Endothelial cell of umbilical vein (primary cell): Measurements from ENCODE around the gene STMP1. TPM values are rescaled to one million over a fixed set of nuclear protein-coding genes. Genes with fewer than 3 reads are reported as not detected.
A peak's percentile ranks its signal among the peaks of the same experiment; 100 is the strongest.

Experiments
- BruUV-seq: library from RNA; stranded (reverse); fragments of 400-500 nt; replicated peaks from 2 replicates; lab custom pipeline; 2021; lab: Mats Ljungman, UMichigan
- CTCF ChIA-PET: fragments of 300-600, 350-600 bp; sonication (Branson Sonifier 250); formaldehyde crosslinking; loops from one replicate; lab custom pipeline; 2021; ENCODE audit warnings: antibody characterized with exemption, inconsistent platforms; lab: Charles Lee
- POLR2A ChIA-PET: fragments of 300-600, 350-600 bp; sonication (Branson Sonifier 250); formaldehyde crosslinking; loops from one replicate; lab custom pipeline; 2021; ENCODE audit warnings: antibody characterized with exemption, inconsistent platforms; lab: Charles Lee
- DNase-seq: peaks from one replicate; pipeline ENCODE4 v3.0.0-alpha.2; 2011; ENCODE audit warnings: low read depth, low spot score
- FAIRE-seq: peaks from 2 replicates; lab custom pipeline; 2011; peaks lifted over from hg19 to GRCh38; lab: Jason Lieb, UNC
- H2AFZ ChIP-seq: 2 replicates; pipeline ENCODE4 v1.6.0; 2012; ENCODE audit warnings: low read depth, low read length, control low read depth, inconsistent platforms
- H3K27ac ChIP-seq: 2 replicates; pipeline ENCODE4 v1.5.1; 2011; ENCODE audit warnings: low read depth, mild to moderate bottlenecking, control low read depth, low read length, moderate library complexity; ENCODE audit not compliant: insufficient read depth
- H3K27me3 ChIP-seq, 2 experiments: 2 replicates each; pipeline versions ENCODE4 v1.6.0 to v1.6.1; 2011; ENCODE audit warnings: low read length in 2 of 2, mixed read lengths in 1 of 2; ENCODE audit not compliant: control insufficient read depth in 2 of 2, insufficient read depth in 2 of 2
- H3K36me3 ChIP-seq, 2 experiments: 2 replicates in 1 of 2; 3 replicates in 1 of 2; pipeline ENCODE4 v1.5.1; 2011; ENCODE audit warnings: low read length in 2 of 2, mild to moderate bottlenecking in 1 of 2, moderate library complexity in 1 of 2; ENCODE audit not compliant: control insufficient read depth in 2 of 2, insufficient read depth in 2 of 2; ENCODE audit errors: extremely low read depth in 1 of 2
- H3K4me1 ChIP-seq: 3 replicates; pipeline ENCODE4 v1.5.1; 2011; ENCODE audit warnings: mild to moderate bottlenecking, low read length; ENCODE audit not compliant: control insufficient read depth, insufficient read depth; ENCODE audit errors: extremely low read depth
- H3K4me2 ChIP-seq: 2 replicates; pipeline ENCODE4 v1.6.1; 2011; ENCODE audit warnings: low read length, control low read depth, mixed read lengths; ENCODE audit not compliant: insufficient read depth
- H3K4me3 ChIP-seq, 3 experiments: fragments of 200-600 bp in 1 of 3; sonication (generic), shearing (Covaris generic) in 1 of 3; replicated peaks in 1 of 3; 2 replicates each; pipeline ENCODE4 v1.5.1; 2011 to 2016; ENCODE audit warnings: control low read depth in 3 of 3, low read length in 3 of 3, mild to moderate bottlenecking in 2 of 3, inconsistent platforms in 1 of 3, low read depth in 1 of 3, moderate library complexity in 1 of 3; ENCODE audit not compliant: insufficient read depth in 1 of 3
- H3K79me2 ChIP-seq: 2 replicates; pipeline ENCODE4 v1.6.0; 2012; ENCODE audit warnings: low read length, inconsistent platforms; ENCODE audit not compliant: control insufficient read depth, insufficient read depth
- H3K9ac ChIP-seq: replicated peaks from 2 replicates; pipeline ENCODE3; 2011; ENCODE audit warnings: low read length, control low read depth; ENCODE audit not compliant: insufficient read depth; ENCODE audit errors: extremely low read depth
- H3K9me1 ChIP-seq: replicated peaks from 3 replicates; pipeline ENCODE4 v1.6.0; 2011; ENCODE audit warnings: mild to moderate bottlenecking, low read length; ENCODE audit not compliant: control insufficient read depth, insufficient read depth; ENCODE audit errors: extremely low read depth
- H3K9me3 ChIP-seq: replicated peaks from 2 replicates; pipeline ENCODE4 v1.5.1; 2012; ENCODE audit warnings: low read length, inconsistent platforms; ENCODE audit not compliant: control insufficient read depth, insufficient read depth
- H4K20me1 ChIP-seq: replicated peaks from 2 replicates; pipeline ENCODE3; 2011; ENCODE audit warnings: mild to moderate bottlenecking, low read length; ENCODE audit not compliant: control insufficient read depth, insufficient read depth; ENCODE audit errors: extremely low read depth
- EZH2 ChIP-seq: IDR thresholded peaks from 2 replicates; pipeline ENCODE4 v1.6.1; 2012; ENCODE audit warnings: borderline replicate concordance, low read depth, mild to moderate bottlenecking, moderate library complexity, low read length, inconsistent platforms; ENCODE audit not compliant: severe bottlenecking
- FOS ChIP-seq: IDR thresholded peaks from 2 replicates; pipeline ENCODE4 v1.6.1; 2011; ENCODE audit warnings: mild to moderate bottlenecking, low read length, moderate library complexity, borderline replicate concordance; ENCODE audit not compliant: insufficient read depth
- GATA2 ChIP-seq: IDR thresholded peaks from 2 replicates; pipeline ENCODE4 v1.7.0; 2011; ENCODE audit warnings: low read depth, mild to moderate bottlenecking, moderate library complexity, mixed read lengths, low read length; ENCODE audit not compliant: insufficient read length, insufficient read depth
- JUN ChIP-seq: IDR thresholded peaks from 2 replicates; pipeline ENCODE4 v1.6.1; 2011; ENCODE audit warnings: borderline replicate concordance, low read depth; ENCODE audit not compliant: insufficient read length, insufficient read depth
- MYC ChIP-seq: IDR thresholded peaks from one replicate; pipeline ENCODE4 v1.6.1; 2011; ENCODE audit warnings: mild to moderate bottlenecking, low read depth, low read length
- POLR2A ChIP-seq: IDR thresholded peaks from 2 replicates; pipeline ENCODE4 v1.6.1; 2012; ENCODE audit warnings: low read depth, mild to moderate bottlenecking, control low read depth, low read length
- POLR2AphosphoS5 ChIP-seq: IDR thresholded peaks from 2 replicates; pipeline ENCODE4 v1.6.1; 2012; ENCODE audit warnings: low read depth, mild to moderate bottlenecking, control low read depth, low read length, moderate library complexity; ENCODE audit not compliant: insufficient read depth
- dilution Hi-C: fragments of 300-500 bp; cut with MboI; formaldehyde crosslinking; loops from one replicate; pipeline ENCODE4 v1.15.0; 2019; ENCODE audit warnings: low sequenced_read_pairs; ENCODE audit not compliant: extremely low pct_ligation_motif_present
- intact Hi-C: fragments of 100-400 bp; cut with micrococcal nuclease; formaldehyde crosslinking; loops from one replicate; pipeline ENCODE4 v1.10.0; 2022
- polyA plus RNA-seq, 4 experiments: library from polyadenylated mRNA; depleted of rRNA in 3 of 4; stranded (reverse) in 3 of 4; unstranded in 1 of 4; fragments of >200 nt; gene quantifications; 2 replicates each; pipeline versions ENCODE4 v1.2.1 to v1.2.3, GENCODE V29; 2011 to 2012; ENCODE audit warnings: missing spikeins in 1 of 4
- total RNA-seq: library from RNA; stranded (reverse); gene quantifications from 2 replicates; pipeline ENCODE4 v1.2.3, GENCODE V29; 2021
- TF ChIP-seq, protein P1 (sequence below), 2 donors: IDR thresholded peaks; 1 replicate in 1 of 2; 2 replicates in 1 of 2; pipeline ENCODE4 v1.5.1; 2011; ENCODE audit warnings: low read length in 2 of 2, mild to moderate bottlenecking in 2 of 2, moderate library complexity in 2 of 2, control low read depth in 1 of 2, inconsistent platforms in 1 of 2, low read depth in 1 of 2; ENCODE audit not compliant: insufficient read depth in 1 of 2; ENCODE audit errors: extremely low read depth in 1 of 2
- TF ChIP-seq, protein P2 (sequence below): IDR thresholded peaks from 2 replicates; pipeline ENCODE4 v1.6.1; 2011; ENCODE audit not compliant: insufficient read depth, insufficient read length

The STMP1 gene
- total and polyA plus RNA-seq, 2 donors (not counting 3 experiments of a cell fraction or from before 2014, with no cell fraction given), result 17.1 to 31.3 TPM

GRCh38 chr7:135690566-135690965 is 28.3 kb downstream of the STMP1 start:
- H3K27ac ChIP-seq, result no peak overlapping the region
- dilution Hi-C loops, result no loop called here
- no peak overlapping the region for H3K4me3 ChIP-seq
- TF ChIP-seq FOS (peak; percentile 52), GATA2 (no peak), POLR2A (no peak), JUN (peak; percentile 33), EZH2 (no peak), POLR2AphosphoS5 (no peak), MYC (no peak)
- TF ChIP-seq, protein P1, sequence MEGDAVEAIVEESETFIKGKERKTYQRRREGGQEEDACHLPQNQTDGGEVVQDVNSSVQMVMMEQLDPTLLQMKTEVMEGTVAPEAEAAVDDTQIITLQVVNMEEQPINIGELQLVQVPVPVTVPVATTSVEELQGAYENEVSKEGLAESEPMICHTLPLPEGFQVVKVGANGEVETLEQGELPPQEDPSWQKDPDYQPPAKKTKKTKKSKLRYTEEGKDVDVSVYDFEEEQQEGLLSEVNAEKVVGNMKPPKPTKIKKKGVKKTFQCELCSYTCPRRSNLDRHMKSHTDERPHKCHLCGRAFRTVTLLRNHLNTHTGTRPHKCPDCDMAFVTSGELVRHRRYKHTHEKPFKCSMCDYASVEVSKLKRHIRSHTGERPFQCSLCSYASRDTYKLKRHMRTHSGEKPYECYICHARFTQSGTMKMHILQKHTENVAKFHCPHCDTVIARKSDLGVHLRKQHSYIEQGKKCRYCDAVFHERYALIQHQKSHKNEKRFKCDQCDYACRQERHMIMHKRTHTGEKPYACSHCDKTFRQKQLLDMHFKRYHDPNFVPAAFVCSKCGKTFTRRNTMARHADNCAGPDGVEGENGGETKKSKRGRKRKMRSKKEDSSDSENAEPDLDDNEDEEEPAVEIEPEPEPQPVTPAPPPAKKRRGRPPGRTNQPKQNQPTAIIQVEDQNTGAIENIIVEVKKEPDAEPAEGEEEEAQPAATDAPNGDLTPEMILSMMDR (IDR thresholded peaks at IDR 0.05; ENCODE audit: extremely low read depth in 1 of 2, insufficient read depth in 1 of 2, low read depth in 1 of 2, low read length in 2 of 2), result no peak
- TF ChIP-seq, protein P2, sequence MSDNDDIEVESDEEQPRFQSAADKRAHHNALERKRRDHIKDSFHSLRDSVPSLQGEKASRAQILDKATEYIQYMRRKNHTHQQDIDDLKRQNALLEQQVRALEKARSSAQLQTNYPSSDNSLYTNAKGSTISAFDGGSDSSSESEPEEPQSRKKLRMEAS, result no peak
- no peak overlapping the region for H2AFZ ChIP-seq
- H3K9me3 ChIP-seq, result no peaks in the 10 kb centered on the region
- no peaks in the 10 kb centered on the region for H3K36me3 ChIP-seq
- no peak overlapping the region for H3K9ac ChIP-seq
- ChIA-PET CTCF (interaction anchor here (1.9 to 2.3 kb wide), 2 partner anchors 17 to 28 kb away, joined by 5 to 10 read pairs; partner anchors contain the start of gene STMP1), POLR2A (no interaction called here)
- intact Hi-C loops, result no loop called here
- no peaks in the 10 kb centered on the region for H4K20me1 ChIP-seq
- DNase-seq (peak; percentile 49), FAIRE-seq (peak; percentile 84)
- peaks cover 18% of the 10 kb centered on the region for H3K4me1 ChIP-seq
- BruUV-seq, result no TSS peak
- H3K79me2 ChIP-seq, result no peaks in the 10 kb centered on the region
- H3K27me3 ChIP-seq, result no peaks in the 10 kb centered on the region
- no peak overlapping the region for H3K4me2 ChIP-seq
- no peaks in the 10 kb centered on the region for H3K9me1 ChIP-seq
